Suppressor macrophage treated with lipopolysaccharide for 1 hour (primary cell): ENCODE data around the gene MAPK11.

Experiments
- DNase-seq, 3 donors: peaks; one replicate each; pipeline ENCODE4 v3.0.0-alpha.2; 2020 to 2022

The MAPK11 gene

DNA sequence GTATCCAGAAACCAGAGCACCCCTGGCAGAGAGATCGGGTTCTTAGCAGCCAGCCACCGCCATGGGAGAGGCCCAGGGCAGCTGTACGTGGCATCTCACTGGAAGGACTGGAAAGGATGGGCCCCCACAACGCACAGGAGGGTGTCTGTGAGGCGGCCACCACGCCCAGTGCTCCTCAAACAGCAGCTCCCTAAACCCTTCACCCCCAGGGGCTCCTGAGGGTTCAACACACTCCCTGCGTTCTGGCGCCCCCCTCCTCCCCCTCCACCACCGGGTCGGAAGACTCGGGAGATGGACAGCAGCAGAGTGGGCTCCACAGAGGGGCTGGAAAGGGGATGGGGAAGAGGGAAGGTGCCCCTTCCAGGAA is 9.8 kb downstream of the MAPK11 start:
- no peak for DNase-seq

DNA sequence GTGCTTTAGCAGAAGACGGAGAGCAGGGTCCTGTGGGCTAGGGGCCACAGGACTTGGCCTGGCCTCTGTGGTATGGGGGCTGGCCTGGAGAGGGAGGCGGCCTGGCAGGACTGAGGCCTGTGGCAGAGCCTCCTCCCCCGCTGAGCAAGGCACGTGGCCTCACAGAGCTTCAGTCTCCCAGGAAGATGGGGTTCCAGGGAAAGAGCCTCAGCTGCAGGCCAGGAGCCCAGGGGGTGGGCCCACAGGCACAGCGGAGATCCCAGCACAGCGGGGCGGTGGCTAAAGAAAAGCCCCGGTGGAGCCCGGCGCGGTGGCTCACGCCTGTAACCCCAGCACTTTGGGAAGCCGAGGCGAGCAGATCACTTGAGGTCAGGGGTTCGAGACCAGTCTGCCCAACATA is 10.9 kb downstream of the MAPK11 start:
- no peak for DNase-seq

DNA sequence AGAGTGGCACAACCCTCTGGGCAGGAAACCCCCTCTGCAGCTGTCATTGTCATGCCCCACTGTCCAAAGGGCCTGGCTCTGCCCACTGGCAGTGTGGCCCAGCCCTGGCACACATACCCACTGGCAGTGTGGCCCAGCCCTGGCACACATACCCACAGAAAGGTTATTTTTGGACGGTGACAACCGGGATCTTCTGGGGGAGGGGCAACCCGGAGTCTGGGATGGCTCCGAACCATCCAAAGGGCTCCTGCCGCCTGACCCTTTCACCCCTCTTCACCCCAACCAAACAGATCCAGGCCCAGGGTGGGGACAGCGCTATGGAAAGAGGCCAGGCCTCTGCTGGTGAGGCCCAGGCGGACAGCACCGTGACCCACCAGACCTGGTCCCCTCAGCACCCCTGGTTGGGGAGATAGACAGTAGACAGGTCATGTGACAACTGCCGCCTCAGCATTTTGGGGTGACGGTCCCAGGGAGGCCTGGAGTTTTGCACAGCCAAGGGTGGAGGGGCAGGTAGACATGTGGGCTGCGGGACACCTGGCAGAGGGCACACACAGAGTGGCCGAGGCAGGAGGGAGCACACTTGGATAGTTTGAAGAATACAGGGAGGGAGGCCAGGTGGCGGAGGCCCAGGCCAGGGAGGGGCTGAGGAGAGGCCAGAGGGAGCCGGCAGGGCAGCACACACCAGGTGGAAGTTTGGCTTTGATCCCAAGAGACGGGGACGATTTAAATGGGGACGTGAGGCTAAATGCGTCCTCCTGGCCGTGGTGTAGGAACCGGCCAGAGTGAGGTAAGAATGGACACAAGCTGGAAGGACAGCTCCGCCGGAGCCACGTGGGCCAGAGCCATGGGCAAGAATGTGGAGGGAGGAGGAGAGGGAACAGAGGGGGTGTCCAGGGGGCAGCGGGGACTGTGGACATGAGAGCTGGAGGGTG is 11.6 kb downstream of the MAPK11 start:
- no peak for DNase-seq

DNA sequence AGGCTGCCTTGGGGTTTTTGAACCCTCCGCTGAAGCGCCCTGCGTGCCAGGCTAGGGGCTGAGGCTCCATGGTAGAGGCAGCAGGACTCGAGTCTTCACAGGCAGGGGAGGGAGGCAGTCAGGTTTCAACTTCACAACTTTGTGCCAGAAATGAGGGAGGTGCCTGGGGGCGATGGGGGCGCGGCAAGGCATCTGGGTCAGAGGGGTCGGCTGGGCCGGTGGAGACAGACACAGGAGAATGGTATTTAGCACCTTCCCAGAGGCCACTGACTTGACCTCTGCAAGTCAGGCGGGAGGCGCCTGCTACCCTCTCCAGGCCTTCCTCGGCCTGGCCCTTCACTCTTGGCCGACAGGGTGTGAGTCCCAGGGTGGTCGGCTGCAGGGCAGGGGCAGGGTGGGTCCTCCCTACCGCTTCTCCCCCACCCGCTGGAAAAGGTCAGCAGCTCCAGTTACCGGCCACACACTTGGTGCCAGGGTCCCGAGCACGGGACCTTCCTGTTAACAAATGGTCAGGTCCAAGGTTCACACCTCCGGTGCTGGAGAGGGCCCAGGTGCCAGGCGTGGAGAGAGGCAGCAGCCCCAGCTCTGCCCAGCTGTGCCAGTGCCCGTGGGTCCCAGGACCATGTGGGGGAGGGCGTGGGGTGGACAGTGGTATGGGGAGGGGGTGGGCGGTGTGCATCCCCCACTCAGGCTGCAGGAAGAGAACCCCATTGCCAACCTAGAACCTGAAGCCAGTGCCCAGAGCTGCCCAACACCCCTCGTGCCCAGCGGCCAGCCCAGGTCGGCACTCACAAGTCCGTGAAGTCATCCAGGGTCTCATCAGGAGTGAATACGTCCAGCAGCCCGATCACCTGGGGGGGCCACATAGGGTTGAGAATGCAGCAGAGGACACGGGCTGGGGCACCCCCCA is 12.5 kb downstream of the MAPK11 start:
- no peak for DNase-seq

DNA sequence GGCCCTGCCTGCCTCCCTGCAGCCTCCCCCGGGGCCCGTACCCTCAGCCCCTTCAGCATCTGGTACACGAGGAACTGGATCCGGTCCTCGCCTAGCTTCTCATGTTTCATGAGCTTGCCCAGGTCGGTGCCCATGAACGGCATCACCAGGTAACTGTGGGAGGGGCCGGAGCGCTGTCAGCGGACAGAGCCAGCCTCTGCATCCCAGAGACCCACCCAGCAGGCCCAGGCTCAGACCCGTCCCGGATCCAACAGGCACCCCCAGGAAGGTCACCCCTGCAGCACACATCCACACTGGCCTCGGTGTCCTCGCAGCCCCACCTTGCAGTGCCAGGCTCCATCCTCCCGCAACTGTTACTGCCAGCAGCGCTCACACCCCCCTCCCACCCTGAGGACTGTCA is 13.1 kb downstream of the MAPK11 start:
- DNase-seq = no peak

DNA sequence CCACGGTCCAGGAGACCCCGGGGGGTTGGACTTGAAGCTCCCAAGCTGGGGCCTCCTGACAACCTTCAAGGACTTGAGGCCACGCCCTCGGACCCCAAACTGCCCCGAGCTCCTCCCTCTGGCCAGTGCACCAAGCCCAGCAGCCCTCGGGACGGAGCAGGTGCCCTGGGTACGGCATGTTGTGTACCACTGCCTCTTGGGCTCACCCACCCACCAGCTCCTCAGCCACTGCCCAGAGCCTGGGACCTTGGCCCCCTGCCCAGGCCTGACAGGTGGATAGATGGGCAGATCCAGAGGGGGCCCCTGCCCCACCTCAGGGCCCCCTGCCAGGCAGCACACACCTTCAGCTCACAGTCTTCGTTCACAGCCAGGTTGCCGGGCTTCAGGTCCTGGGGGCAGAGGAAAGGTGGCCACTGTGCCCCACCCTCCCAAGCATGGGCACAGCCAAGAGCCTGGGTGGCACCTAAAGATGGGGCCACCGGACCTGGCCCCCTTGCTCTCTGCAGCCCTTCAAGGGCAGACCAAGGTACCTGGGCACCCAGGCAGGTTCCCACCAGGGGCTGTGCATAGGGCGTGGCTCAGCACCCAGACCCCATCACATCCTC is 13.8 kb downstream of the MAPK11 start:
- no peak for DNase-seq

DNA sequence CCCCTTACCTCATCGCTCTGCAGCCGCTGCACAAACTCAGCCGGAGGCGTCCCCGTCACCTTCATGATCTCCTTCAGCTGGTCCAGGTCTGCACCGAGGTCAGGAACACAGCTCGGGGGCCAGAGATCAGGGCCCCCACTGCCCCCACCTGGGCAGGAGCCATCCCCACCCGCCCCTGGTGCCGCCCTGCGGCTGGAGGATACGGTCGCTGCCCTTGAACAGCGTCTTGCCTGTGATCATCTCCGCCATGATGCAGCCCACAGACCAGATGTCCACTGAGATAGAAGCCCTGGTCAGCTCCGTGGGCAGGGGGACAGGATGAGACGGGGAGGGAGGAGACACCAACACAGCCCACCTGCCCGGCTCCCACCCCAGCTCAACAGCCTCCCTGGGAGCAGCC is 14.6 kb downstream of the MAPK11 start:
- DNase-seq = no peak

DNA sequence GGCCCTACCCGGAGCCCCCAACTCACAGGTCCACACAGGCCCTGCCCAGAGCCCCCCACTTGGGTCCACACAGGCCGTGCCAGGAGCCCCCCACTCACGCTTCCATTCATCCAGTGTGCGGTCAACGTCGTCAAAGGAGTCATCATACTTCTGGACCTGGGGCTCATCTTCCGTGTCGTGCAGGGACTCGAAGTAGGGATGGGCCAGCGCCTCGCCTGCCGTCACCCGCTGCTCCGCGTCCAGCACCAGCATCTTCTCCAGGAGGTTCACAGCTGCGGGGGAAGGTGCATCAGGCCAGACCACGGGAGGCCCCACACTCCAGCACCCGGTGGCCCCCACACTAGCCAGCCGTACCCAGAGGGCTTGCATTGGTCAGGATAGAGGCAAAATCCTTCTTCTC is 15.1 kb downstream of the MAPK11 start:
- DNase-seq = no peak

DNA sequence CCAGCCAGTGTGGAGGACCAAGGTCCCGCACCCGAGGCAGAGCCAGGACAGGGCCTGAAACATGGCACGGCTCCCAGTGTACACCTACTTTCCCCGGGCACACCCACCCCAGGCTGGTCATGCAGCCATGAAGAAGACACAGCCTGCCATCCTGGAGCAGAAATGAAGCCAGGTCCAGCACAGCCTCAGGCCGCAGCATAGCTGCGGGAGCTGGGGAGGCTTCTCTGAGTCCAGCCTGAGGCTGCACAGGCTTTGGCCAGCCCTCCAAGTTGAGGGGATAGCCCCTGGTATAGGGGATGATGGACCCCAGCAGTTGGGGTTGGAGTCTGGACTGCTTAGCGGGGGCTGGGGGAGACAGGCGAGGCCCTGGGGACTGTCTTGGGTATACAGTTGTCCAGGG is 16.2 kb downstream of the MAPK11 start:
- no peak for DNase-seq

DNA sequence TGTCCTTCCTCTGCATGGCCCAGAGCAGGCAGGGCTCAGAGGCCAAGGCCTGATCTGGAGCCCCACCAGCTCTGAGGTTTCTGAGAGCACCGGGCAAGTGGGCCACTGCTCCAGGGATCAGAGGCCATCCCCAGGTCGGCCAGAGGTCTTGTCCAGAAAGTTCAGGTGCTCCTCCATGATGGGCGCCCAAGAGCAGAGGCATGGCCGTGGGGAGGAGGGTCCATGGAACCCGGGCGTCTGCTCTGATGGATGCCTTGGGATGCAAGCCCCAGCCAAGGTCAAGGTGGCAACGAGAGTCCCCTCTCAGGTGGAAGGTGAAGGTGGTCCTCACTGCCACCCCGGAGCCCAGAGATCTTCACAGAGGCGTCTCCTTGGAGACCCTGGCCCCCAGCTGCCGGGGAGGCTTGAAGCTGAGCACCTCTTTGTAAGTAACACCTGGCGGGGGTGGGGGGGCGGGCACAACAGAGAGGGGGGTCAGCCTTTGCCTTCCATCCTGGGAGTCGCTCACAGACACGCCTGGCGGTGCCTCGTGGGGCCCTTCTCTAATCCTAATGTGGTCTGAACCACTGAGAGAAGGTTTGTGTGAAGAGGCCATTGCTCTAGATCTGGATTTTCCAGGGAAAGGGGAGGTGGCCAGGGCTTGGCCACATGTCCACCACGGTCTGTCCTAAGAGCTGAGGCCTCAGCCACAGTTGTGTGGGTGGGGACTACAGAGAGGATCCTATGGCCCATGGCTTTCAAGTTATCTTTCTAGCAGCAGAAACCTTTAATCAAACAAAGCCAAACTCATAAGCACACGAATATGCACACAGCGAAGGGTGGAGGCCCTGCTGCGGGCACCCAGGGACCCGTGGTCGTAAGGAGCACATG is 16.9 kb downstream of the MAPK11 start:
- peak; percentile 53 to 73 (median 61) for DNase-seq

DNA sequence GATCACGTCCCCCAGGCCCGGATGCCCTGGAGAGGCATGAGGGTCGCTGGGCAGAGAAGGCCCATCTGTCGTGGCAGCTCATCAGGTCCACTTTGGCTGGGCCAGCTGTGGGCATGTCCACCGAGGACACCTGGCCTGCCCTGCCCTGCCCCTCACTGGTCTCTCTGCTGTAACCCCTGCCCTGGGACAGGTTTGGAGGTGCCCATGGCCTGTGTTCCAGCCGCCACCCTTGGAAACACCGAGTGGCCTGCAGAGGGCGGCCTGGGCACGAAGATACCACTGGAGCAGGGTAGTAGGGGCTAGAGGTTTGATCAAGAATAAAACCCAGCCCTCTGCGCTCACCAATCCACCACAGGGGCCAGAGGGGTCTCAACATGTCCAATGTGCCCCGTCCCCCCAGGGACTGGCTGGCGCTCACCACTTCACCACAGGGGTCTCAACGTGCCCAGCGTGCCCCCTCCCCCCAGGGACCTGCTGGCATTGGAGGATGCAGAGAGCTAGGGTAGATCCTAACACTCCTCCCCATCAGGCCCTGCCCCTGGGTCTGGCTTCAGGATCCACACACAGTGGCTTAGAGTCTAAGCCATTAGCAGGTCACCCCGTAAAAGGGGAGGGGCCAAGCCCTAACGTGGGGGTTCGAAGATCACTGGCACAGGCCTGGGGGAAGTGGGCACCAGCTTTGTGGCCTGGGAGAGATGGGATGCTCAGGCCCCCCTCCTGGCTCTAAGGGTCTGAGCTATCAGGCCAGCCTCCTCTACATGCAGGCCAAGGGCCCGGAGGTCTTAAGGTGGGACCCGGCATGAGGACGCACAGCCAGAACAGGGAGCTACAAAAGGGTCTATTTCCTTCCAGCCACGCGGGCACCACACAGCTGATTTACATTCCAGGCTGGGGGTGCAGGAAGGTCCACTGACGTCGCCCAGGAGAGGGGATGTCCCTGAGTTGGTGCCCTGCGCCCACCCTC is 17.8 kb downstream of the MAPK11 start:
- peak; percentile 74 to 84 (median 78) for DNase-seq

DNA sequence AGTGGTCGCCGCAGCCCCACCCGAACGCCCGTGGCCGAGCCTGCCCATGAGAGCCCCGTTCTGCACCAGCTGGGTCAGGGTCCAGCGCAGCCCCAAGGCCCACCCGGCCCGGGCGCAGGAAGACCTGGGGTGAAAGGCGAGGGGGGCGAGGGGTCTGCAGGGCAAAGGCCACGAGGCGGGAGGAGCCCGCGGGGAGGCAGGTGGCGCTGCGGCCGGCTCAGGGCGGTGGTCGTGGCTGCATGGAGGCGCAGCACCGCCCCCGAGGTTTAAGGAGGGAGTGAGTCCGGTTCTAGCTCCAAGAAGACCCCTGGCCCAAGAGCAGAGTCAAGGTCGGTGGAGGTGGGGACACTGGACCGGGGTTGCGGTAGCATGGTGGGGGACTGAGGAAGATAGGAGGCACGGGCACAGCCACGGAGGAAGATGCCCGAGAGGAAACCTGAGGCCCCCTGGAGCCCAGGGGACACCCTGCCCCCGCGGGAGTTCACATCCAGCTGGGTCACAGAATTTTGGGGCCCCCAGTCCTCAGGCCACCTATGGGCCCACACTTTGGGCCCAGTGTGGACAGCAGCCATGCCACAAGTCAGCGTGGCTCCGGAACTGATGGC is 18.6 kb downstream of the MAPK11 start:
- no peak for DNase-seq

DNA sequence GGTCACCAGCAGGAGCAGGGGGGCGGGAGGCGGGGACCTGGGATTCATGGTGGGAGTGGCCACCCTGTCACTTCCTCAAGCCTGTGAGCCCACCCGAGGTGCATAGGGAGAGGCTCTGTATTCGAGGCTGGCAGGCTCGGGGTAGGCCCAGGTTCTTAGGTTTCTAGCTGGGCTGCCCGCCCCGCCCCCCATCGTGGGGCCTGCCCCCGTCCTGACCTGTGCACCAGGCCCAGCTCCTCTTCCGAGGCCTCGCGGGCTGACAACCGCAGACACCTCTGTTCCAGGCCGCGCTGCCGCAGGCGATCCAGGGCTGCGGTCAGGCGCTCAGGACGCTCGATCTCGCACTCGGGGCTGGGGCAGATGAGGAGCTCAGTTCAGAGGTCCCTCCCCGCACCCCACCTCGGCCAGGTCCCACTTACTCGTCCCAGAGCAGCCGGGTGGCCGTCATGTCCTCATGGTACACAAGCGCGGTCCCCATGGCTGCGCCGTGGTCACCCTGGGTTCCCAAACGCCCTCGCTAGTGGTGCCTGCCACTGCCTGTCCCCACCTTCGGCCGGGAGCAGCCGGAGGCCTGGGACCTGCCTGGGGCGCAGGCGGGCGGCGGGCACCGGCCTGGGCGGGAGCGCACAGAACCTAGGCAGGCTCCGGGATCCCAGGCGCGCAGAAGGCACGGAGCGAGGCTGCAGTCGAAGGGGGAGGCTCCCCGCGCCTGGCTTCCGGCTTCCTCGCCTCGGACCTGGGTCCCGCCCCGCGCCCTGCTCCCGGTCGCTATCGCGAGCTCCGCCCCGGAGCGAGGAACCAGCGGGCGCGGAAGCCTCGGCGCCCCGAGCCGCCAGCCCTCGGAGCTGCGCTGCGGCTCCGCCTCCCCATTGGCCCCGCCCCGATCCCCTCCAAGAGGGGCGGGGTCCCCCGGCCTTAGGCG is 19.4 kb downstream of the MAPK11 start, which contains the start of gene HDAC10:
Gene HDAC10 (minus strand): TSS at position 711 of the 922 bp plus-strand sequence. CDS start 233 bp downstream, at position 478.
- peak; percentile 89 to 96 (median 94) for DNase-seq

DNA sequence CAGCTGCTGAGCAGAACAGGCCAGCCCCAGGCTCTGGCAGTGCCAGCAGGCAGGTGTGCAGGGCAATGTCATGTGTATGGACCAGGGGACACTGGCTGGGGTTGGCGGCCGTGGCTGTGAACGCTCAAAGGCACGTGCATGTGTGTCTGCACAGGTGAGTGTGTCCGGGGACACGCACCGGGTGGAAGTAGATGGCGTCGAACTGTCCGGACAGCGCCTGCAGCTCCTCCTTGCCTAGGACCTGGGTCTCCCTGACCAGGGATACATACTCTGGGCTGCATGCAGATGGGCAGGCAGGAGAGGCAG is 20.0 kb downstream of the MAPK11 start:
- no peak for DNase-seq

DNA sequence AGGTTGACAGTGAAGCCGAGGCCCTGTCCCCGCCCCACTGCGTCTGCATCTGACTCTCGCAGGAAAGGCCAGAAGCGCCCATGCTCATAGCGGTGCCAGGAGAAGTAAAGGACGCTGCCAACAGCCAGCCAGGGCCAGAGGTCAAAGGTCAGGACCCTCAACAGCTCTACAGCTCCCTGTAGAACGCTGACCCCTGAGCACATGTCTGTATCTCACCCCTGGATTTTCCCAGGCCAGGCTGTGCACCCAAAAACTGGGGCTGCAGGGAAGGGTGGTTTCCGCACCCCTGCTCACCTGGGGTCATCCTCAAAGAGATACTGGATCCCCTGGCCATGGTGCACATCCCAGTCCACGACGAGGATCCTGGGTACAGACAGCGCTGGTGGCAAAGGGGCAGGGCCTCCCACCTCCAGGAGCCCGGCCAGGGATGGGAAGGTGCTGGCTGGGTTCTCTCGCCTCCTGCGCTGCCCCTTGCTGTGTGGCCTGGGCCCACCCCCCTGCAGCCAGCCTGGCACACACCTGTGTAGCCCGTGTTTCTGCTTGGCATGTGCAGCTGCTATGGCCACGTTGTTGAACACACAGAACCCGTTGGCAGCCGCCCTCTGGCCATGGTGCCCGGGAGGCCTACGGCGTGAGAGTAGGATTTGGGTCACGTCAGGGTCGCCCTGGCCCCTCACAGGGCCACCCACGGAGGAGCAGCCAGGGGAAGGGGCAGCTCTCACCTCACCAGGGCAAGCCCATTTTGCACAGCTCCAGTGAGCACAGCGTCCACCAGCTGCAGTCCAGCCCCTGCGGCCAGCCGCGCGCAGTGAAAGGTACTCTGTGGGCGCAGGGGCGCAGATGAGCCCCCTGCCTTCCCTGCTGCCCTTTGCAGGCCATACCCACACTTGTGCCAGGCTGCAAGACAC is 20.6 kb downstream of the MAPK11 start:
- no peak for DNase-seq

DNA sequence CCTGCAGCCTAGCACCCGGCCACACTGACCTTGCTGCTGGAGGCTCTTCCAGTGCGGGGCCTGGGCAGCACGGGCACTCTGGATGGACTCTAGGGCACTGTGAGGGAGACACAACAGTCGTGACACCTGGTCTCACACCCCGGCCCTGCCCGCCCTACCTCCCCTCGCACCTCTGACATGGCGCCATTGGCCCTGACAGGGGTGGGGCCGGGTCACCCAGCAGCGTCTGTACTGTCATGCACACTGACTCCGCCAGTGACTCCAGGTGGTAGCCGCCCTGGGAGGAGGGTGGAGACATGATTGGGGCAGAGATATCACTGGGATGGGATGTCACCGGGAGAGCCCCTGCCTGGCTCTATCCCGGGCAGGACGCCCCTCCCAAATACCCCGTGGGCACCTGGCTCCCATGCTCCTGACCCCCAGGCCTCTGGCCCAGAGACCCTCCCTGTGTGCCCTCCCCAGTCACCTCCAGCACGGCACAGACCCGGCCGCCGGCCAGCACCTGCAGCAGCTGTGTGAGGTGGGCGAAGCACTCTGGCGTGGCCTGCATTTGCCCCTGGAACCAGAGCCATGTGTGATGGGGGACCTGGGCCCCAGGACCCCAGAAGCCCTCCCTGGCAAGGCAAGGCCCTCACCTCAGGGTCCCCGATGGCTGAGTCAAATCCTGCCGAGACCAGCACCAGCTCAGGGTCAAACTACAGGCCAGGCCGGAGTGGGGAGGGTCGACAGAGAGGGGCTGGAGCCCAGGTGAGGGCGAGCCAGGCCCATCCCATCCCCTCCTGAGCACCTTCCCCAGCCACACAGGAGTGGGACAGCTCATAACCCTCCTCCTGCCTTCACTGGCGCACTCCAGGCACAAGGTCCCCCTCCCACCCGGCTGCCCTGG is 21.7 kb downstream of the MAPK11 start:
- no peak for DNase-seq

DNA sequence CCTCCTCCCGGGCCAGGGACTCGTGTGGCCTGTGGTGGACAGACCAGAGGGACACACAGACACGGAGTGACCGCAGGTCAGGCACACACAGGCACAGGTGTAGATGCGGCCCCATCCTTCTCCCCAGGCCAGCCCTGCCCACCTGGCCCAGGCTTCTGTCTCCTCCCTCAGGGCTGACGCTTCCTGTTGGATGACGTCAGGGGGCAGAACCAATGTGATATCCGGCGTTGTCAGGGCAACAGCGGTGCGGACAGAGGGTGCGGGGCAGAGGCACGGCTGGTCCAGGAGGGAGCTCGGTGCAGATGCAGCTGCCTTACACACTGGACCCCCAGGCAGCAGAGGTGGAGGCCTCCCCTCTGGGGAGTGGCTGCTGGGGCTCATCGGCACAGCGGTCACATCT is 22.4 kb downstream of the MAPK11 start:
- peak in 1 of 3 donors; percentile 23 for DNase-seq
